Dermis microvascular lymphatic vessel endothelial cell (primary cell): Measurements from ENCODE around the gene RNF214. TPM values are rescaled to one million over a fixed set of nuclear protein-coding genes. Genes with fewer than 3 reads are reported as not detected.
"Not testable (repeated sequence)": the region's sequence is repeated elsewhere in the genome, so short reads cannot be mapped to it uniquely, and the experiment has no call there.

ENCODE experiments used
- DNase-seq, 2 donors: peaks; one replicate each; pipeline versions ENCODE4 v3.0.0 to v3.0.0-alpha.2; 2010; ENCODE audit warnings: low read depth in 2 of 2
- total RNA-seq: library from RNA; depleted of rRNA; stranded (reverse); fragments of >200 nt; gene quantifications from 2 replicates; pipeline ENCODE4 v1.2.1, GENCODE V29; 2014

RNF214 gene
- total RNA-seq: 5.4 and 7.6 TPM in 2 replicates

DNA sequence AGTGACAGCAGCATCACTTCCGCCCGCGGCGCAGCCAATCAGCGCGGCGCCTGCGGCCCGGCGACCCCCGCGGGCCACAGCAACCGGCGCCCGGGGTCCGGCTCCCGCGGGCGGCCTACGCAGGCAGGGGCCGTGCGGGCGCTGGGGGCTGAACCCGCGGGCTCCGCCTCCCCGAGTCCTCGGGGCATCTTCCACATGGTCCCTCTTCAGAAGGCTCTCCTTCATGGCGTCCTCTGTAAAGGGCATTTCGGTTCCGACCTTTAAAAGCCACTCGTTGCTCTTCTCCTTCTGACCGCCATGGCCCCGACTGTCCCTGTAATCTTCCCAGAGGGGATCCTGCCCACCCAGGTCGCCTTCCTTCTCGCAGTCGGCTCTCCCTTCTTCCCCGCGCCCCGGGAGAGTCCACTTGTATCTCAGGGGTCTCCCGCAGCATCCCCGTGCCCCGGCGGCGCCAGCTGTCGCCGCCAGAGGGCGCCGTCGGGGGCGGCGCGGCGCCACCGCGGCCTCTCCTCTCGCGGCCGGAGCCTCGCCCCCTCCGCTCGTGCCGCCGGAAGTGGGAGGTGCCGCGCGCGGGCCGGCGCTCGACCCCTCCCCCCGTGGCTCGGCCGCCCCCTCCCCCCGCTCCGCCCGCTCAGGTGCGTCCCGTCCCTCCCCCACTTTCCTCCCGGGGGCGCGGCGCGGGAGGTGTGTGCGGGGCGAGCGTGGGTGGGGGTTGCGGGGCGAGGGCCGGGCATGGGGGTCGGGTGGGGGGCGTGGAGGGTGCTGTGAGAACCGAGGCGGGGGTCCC is at the start of gene RNF214:
Gene RNF214, plus strand, starts transcription at position 580 of the 787 bp plus-strand sequence. CDS start 1,602 bp downstream, outside the sequence.
- DNase-seq: peak; percentile 36 to 78

DNA sequence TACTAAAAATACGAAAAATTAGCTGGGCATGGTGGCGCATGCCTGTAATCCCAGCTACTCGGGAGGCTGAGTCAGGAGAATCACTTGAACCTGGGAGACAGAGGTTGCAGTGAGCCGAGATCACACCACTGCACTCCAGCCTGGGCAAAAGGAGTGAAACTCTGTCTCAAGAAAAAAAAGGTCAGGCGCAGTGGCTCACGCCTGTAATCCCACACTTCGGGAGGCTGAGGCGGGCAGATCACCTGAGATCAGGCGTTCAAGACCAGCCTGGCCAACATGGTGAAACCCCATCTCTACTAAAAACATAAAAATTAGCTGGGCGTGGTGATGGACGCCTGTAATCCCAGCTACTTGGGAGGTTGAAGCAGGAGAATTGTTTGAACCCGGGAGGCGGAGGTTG is 49.3 kb upstream of the RNF214 start:
- DNase-seq: not testable (repeated sequence)

GRCh38 chr11:117183724-117184349 is 48.6 kb upstream of the RNF214 start:
- DNase-seq: no peak

GRCh38 chr11:117185736-117186430 is 46.6 kb upstream of the RNF214 start:
- no peak for DNase-seq

- no peak for DNase-seq
Observed at GRCh38 chr11:117186431-117186761, 46.1 kb upstream of the RNF214 start.

GRCh38 chr11:117187007-117187406 is 45.5 kb upstream of the RNF214 start:
- DNase-seq: no peak

GRCh38 chr11:117187428-117187798 is 45.1 kb upstream of the RNF214 start:
- no peak for DNase-seq

- DNase-seq: no peak
Observed at GRCh38 chr11:117187799-117188481, 44.5 kb upstream of the RNF214 start.

GRCh38 chr11:117188620-117189081 is 43.8 kb upstream of the RNF214 start:
- DNase-seq: no peak

GRCh38 chr11:117189191-117189940 is 43.1 kb upstream of the RNF214 start:
- DNase-seq: no peak

- no peak for DNase-seq
Observed at GRCh38 chr11:117189941-117190544, 42.4 kb upstream of the RNF214 start.

- DNase-seq: no peak
Observed at GRCh38 chr11:117191680-117192400, 40.6 kb upstream of the RNF214 start.

DNA sequence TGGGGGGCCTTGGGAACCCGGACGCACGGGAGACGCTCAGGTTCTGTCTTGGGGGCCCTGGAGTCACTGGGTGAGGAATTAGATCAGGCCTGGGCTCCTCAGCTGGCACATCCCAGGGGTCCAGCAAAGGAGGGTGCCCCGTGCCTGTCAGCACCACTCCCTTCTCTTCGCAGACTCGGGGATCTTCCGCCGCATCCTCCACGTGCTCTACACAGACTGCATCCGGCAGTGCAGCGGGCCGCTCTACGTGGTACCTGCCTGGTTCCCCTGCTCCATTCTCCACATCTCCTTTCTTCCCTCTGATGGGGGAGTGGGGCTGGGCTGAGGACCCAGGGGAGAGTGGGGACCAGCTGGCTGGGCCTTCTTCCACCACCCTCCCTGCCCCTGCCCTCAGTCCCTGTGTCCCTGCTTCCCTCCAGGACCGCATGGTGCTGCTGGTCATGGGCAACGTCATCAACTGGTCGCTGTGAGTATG is 40.0 kb upstream of the RNF214 start:
- no peak for DNase-seq

DNA sequence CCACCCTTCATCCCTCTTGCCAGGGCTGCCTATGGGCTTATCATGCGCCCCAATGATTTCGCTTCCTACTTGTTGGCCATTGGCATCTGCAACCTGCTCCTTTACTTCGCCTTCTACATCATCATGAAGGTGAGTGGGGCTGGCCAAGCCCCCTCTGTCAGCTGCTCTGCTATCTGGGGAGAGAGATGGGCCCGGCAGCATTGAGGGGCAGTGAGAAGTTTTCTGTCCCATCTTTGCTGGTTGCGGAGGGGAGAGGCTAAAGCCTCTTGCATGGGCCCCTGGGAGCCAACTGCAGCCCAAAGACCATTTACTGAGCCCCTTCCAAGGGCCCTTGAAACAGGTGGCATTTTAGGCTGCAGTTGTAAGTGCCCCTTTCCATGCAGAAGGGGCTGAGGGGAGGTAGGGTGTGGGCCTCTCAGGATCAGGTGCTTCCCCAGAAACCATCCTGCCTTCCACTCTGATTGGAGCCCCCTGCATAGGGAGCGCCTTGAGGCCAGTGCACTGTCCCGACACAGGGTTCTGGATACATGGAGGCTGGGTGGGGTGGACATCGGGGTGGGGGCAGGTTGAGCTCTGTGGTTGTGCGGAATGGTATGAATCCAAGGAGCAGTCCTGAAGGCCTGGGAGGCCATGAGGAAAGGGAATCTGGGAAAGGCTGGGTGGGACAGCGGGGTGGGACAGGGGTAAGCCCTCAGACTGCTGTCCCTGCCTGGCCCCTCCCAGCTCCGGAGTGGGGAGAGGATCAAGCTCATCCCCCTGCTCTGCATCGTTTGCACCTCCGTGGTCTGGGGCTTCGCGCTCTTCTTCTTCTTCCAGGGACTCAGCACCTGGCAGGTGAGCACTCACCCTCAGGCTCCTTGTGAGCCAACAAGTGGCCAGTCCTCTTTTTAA is 39.1 kb upstream of the RNF214 start:
- DNase-seq: no peak

- no peak for DNase-seq
Observed at GRCh38 chr11:117194267-117194666, 38.2 kb upstream of the RNF214 start.

GRCh38 chr11:117195258-117195657 is 37.2 kb upstream of the RNF214 start:
- DNase-seq: no peak

- DNase-seq: no peak
Observed at GRCh38 chr11:117195761-117196160, 36.7 kb upstream of the RNF214 start.

- DNase-seq: no peak
Observed at GRCh38 chr11:117197006-117197405, 35.5 kb upstream of the RNF214 start.
